Glomerular visceral epithelial cell (primary cell): ENCODE measurements around the gene HIPK3.
"Not testable (repeated sequence)": the region's sequence is repeated elsewhere in the genome, so short reads cannot be mapped to it uniquely, and the experiment has no call there.

ENCODE experiments used
- DNase-seq: peaks from one replicate; pipeline ENCODE4 v3.0.0-alpha.2; 2016; ENCODE audit errors: extremely low spot score

Gene HIPK3

DNA sequence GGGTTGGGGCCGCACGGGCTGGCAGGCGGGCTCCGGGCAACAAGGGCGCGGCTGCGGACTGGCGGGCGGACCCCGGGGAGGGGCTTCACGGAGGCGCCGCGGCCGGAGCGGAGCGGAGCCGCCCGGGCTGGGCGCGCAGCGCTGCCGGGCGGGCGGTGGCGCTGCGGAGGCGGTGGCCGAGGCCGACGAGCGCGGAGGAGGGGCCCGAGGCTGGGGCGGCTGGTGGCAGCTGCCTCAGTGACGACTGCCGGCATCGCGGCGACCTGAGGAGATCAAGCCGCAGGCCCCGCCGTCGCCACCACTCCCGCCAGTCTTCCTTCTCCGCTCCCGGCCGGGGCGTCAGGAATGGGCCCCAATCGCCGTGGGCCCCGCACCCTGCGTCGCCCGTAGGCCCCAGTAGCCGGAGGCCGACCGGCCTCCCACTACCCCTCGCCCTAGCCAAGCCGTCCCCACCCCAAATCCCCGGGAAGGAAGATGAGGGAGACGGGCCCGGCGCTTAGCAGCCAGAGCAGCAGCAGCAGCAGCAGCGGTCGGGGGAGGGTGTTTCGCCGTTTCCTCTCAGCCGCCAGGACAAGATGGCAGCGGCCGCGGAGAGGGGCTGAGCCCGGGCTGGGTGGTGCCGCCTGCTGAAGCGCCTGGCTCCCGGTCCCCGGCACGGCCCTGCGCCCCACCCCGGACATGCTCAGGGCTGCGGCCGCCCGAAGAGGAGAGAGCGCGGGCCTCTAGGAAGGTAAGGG, at the start of gene HIPK3:
TSS of gene HIPK3 (plus strand) at position 222 of the 737 bp plus-strand sequence.
- DNase-seq, result peak; percentile 82

DNA sequence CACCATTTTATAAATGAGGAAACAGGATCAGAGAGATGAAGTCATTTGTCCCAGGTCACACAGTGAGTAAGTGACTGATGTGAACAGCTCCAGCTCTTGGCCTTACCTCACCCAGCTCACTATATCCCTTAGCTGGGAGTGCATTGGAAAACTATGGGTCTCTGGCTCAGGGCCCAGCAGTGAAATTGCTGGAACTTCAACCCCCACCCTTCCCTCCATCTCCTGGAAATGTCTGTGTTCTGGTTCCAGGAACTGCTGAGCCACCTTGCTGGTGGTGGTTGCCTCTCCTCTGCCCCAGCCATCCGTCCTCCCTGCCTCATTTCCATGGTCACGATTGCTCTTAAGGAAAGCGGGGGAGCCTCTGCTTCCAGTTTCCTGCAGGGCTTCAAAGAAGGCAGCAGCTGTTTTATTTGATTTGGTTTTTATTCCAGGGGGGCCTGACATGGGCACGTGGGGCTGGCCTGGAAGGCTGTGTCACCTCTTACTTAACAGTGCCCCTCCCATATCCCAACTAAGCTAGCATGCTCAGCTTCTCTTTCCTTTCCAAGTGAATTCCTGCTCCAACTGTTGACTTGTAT, 49.7 kb upstream of the HIPK3 start:
- DNase-seq, result no peak

- DNase-seq, result no peak
Observed at GRCh38 chr11:33208150-33208549, 49.0 kb upstream of the HIPK3 start.

DNA sequence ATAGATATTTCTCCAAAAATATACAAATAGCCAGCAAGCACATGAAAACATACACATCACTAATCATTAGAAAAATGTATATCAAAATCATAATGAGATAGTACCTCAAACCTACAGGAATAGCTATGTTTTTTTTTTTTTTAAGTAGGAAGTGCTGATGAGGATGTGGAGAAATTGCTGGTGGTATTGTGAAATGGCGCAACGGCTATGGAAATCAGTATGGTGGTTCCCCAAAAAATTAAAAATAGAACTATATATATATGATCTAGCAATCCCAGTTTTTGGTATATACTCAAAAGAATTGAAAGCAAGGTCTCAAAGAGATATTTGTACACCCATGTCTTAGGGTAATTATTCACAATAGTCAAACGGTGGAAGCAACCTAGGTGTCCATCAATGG, 46.0 kb upstream of the HIPK3 start:
- DNase-seq, result no peak

- no peak for DNase-seq
Observed at GRCh38 chr11:33211580-33211979, 45.6 kb upstream of the HIPK3 start.

- no peak for DNase-seq
Observed at GRCh38 chr11:33214187-33214586, 43.0 kb upstream of the HIPK3 start.

GRCh38 chr11:33214767-33215166, 42.4 kb upstream of the HIPK3 start:
- no peak for DNase-seq

DNA sequence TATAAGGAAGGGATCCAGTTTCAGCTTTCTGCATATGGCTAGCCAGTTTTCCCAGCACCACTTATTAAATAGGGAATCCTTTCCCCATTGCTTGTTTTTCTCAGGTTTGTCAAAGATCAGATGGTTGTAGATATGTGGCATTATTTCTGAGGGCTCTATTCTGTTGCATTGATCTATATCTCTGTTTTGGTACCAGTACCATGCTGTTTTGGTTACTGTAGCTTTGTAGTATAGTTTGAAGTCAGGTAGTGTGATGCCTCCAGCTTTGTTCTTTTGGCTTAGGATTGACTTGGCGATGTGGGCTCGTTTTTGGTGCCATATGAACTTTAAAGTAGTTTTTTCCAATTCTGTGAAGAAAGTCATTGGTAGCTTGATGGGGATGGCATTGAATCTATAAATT, 40.5 kb upstream of the HIPK3 start:
- DNase-seq, result not testable (repeated sequence)

- DNase-seq, result no peak
Observed at GRCh38 chr11:33222052-33222750, 35.0 kb upstream of the HIPK3 start.

DNA sequence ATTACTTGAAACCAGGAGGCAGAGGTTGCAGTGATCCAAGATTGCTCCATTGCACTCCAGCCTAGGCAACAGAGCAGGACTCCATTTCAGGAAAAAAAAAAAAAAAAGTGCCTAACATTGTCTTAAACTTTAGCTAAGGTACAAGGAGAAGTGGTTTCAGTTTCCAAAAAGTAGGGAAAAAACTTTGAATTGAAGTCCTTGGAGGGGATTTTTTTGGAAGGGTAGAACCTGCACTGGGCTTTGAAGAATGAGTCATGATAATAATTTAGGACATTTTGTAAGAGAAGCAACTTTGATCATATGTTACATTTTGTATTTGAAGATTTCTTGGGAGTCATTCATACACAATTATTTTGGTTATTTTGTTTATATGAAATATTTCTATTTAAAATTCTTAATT, 31.8 kb upstream of the HIPK3 start:
- no peak for DNase-seq

GRCh38 chr11:33227578-33228261, 29.5 kb upstream of the HIPK3 start:
- DNase-seq, result no peak

GRCh38 chr11:33234397-33235190, 22.6 kb upstream of the HIPK3 start:
- DNase-seq, result no peak

- DNase-seq, result no peak
Observed at GRCh38 chr11:33237039-33237597, 20.1 kb upstream of the HIPK3 start.

DNA sequence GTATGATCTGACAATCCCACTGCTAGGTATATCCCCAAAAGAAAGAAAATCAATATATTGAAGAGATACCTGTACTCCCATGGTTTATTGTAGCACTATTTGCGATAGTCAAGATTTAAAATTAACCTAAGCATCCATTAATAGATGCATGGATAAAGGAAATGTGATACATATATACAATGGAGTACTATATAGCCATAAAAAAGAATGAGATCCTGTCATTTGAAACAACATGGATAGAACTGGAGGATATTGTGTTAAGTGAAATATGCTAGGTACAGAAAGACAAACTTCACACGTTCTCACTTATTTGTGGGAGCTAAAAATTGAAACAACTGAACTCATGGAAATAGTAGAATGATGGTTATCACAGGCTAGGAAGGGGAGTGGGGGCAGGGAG, 14.6 kb upstream of the HIPK3 start:
- no peak for DNase-seq

DNA sequence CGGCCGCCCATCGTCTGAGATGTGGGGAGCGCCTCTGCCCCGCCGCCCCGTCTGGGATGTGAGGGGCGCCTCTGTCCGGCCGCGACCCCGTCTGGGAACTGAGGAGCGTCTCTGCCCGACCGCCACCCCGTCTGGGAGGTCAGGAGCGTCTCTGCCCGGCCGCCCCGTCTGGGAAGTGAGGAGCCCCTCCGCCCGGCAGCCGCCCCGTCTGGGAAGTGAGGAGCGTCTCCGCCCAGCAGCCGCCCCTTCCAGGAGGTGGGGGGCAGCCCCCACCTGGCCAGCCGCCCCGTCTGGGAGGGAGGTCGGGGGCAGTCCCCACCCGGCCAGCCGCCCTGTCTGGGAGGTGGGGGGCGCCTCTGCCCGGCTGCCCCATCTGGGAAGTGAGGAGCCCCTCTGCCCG, 13.5 kb upstream of the HIPK3 start:
- not testable (repeated sequence) for DNase-seq

DNA sequence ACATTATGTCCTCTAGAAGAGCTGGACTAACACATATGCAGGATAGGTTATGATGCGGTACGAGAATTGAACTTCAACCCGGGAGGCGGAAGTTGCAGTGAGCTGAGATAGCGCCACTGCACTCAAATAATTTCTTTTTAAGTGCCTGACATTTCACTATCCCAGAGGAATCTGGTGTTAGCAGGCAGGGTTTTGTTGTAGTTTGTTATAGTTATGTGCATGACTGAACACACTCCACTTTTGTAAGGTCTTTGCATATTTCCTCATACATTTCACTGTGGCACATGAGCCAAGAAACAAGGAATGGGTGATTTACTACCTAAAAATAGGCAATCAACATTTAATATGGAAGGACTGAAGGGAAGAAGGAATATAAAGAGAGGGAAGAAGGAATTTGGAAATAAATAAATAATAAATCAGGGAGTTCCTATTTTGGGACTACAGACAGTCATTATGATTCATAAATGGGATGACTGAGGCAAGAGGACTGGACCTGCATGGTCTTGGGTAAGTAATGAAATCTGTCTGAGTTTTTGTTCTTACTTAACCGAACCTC, 8.7 kb upstream of the HIPK3 start:
- DNase-seq, result peak; percentile 50

DNA sequence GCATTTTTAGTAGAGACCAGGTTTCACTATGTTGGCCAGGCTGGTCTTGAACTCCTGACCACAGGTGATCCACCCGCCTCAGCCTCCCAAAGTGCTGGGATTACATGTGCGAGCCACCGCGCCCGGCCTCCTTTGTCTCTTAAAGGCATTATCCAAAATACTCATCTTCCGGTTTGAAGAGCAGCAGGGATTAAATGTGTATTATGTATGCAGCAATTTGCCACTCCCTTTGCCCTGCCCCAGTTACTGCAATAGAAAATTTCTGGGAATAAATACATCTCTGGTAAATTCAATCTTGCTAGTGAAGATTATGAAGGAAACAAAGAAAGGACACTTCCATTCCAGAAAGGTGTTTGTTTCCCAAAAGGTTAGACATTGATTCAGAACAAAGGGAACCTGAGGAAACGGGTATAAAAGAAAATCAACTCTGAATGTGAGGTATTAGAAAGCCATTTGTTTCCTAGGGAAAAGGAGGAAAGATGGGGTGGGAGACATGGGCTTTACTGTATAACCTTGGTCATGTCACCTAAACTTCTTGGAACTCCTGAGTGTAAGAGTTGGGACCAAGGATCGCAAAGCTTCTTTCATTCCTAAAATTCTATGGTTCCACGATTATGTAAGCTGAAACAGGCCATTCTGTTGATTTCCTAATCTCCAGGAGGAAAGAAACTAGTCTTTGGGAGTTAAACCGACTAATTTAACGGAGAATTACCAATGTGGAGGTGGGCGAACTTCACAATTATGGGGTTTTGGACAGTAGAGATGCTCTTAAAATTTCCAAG, 959 bp upstream of the HIPK3 start:
- no peak for DNase-seq

GRCh38 chr11:33256813-33257159, 395 bp upstream of the HIPK3 start:
- no peak for DNase-seq

- DNase-seq, result peak; percentile 74
Observed at GRCh38 chr11:33257897-33258630, 883 bp downstream of the HIPK3 start.
